Stimulated activated CD4-positive, alpha-beta T cell treated with anti-CD3 and anti-CD28 coated beads, Interleukin-1b, Interleukin-23, amount 100 ng/mL, for 24 hours (primary cell): ENCODE data around the gene HLF.

Experiments
- DNase-seq, 4 experiments: peaks; one replicate each; pipeline ENCODE4 v3.0.0-alpha.2; 2020; ENCODE audit warnings: low read depth in 4 of 4, low spot score in 1 of 4

The HLF gene

DNA sequence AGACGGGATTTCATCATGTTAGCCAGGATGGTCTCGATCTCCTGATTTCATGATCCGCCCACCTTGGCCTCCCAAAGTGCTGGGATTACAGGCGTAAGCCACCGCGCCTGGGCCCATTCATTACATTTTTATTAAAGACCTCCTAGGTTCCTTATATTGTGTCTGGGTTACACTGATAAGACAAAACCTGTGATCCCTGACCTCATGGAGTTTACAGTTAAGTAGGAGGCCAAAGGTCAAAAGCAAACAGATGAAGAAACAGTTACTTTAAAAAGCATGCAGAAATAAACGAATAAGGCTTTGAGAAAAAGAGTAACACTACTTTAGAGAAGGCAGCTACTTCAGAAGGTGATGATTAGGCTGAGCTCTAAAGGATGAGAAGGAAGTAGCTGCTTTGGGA, 14.9 kb upstream of the HLF start:
- no peak for DNase-seq

GRCh38 chr17:55254375-55254774, 10.4 kb upstream of the HLF start:
- no peak for DNase-seq

DNA sequence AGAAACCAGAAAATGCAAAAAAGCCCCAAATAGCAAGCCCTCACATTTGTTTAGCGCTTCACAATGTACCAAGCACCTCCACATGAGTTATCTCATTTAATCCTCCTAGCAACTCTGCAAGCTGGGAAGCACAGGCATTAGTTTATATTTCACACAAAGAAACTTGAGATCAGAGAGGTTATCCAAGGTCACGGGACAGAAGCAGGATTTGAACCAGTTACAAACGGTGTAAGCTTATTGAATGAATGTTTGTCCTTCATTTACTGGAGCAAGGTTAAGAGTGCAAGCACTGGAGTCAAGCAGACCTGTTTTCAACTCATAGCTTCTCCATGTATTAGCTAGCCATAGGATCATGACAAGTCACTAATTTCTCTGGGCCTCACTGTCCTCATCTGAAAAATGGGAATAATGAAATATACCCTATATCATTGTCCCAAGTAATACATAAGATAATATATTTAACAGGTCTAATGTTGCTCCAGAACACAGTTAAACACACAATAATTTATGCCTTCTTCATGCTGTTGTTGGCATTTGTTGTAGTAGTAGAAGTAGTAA, 6.1 kb upstream of the HLF start:
- no peak for DNase-seq

GRCh38 chr17:55259684-55260111, 5.1 kb upstream of the HLF start:
- no peak for DNase-seq

- DNase-seq = no peak
These were observed 3.4 kb upstream of the HLF start for GRCh38 chr17:55261311-55261710.

GRCh38 chr17:55263569-55264277, 1.0 kb upstream of the HLF start:
- no peak for DNase-seq

DNA sequence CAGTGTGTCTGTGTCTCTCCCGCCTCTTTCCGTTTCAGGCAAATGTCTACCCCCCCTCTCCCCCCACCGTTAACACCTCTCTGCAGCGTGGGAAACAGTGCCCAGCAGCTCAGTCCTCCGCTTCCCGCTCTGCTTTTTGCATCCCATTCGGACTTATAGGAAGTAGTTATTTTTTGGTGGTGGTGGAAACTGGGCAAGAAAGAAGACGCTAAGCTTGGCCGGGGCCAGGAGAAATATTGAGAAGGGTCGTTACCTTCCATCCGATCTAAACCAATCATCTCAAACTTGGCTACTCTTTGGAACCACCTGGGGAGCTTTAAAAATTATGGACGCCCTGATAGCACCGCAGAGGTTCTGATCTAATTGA, 499 bp upstream of the HLF start:
- DNase-seq = no peak

DNA sequence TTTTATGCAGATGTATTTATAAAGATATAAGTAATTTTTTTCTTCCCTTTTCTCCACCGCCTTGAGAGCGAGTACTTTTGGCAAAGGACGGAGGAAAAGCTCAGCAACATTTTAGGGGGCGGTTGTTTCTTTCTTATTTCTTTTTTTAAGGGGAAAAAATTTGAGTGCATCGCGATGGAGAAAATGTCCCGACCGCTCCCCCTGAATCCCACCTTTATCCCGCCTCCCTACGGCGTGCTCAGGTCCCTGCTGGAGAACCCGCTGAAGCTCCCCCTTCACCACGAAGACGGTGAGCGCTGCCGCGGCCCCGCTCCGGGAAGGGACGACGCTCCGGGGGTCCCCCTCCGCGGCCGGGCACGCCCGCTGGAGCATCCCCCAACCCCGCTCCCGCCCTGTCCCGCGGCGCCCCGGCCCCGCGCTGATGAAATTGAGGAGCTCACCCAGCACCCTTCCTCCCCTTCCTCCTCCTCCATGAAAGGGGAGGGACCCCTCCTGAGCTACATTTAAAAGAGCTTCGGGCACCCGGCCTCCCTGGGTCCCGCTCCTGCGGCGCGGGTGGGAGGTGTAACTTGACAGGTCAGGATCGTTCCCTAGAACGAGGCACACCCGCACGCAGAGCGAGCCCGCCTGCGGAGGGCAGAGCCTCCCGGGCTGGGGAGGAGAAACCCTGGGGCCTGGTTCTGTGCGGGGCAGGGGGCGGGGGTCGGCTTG, 706 bp downstream of the HLF start:
- no peak for DNase-seq

GRCh38 chr17:55266051-55266957, 1.5 kb downstream of the HLF start:
- no peak for DNase-seq

DNA sequence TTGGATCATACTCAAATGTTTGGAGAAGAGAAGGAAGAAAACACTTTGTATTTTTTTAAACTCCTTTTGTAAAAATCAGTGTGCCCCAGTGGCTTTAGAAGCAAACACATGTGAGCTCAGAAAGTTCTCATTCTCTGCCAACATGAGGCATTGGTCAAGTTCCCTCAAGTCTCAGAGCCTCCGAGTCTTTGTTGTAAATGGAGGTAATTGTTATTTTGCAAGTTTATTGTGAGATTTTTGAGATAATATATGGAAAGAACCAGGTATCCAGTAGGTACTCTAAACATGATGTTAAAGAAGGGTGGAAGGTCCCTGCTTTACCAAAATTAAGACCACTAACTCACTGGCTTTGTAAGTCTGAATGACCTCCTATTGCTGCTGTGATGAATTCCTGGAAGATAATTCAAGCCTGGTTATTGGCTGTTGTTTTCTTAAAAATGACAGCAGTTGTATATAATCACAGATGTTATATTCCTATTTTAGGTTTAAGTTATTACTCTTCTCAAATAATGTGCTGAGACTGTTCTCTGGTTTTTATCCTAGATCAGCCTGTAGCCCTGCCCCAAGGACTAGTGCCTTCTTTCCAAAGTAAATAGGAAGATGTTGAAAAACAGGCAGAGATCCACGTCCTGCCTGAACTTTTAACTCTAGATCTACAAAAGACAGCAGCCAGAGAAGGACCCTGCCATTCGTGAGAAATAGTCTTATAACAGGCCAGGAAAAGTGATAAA, 2.4 kb downstream of the HLF start:
- DNase-seq = no peak

DNA sequence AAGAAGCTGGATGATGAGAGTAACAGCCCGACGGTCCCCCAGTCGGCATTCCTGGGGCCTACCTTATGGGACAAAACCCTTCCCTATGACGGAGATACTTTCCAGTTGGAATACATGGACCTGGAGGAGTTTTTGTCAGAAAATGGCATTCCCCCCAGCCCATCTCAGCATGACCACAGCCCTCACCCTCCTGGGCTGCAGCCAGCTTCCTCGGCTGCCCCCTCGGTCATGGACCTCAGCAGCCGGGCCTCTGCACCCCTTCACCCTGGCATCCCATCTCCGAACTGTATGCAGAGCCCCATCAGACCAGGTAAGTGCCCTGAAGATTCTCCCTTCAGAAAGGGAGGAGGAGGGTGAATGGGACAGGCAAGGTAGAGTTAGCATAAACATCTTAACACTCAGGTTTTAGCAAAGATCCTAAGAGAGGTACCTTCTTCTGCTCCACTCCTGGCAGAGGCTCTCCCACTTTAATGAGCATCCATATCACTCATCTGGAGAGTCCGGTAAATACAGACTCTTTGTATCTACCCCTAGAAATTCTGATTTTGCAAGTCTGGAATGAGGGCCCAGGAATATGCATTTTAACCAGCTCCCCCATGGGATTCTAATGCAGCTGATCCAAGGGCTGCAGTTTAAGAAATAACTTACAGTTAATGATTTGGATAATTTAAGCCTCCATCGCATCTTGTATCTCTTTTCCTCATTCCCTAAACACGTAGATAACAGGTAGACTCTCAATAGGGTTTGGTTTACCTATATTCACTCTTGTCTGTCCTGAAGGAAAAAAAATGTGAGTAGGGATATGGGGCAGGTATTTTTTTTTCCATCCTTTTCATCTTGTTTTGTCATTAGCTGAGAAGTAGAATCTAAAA, 3.3 kb downstream of the HLF start:
- DNase-seq = no peak

DNA sequence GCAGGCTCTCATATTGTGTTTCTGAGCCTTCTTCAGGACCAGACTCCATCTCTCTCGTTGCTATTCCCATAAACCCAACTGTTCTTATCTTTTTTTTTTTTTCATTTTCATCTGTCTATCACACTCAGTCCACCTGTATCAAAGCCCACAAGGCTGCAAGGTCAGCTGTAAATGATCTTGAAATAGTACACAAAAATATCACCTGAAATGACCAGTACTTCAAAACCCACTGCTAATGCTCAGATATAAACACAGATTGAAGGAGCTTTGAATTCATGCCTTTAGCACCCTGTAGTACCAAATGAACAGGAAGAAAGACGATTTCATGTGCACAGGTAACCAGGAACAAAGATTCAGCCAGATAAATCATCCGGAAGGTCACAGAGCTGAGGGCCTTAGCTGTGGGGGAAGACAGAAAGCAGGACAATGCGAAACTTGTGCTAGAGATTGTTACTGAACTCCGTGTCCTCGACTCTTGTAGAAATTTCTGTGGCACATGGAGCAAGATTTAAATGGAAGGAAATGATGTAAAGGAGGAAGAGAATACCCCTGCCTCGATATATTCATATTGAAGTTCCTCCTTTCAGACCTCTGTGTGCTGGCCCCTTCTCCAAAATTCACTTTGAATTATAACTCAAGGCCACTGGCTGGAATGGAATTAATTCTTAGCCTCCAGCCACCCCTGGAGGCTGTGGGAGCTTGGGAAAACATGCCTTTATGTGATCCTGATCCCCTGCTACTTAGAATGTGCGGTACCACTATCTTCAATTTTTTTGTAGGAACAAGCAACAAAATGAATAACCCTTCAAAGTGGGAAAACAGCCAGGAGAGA, 4.1 kb downstream of the HLF start:
- DNase-seq = no peak

- no peak for DNase-seq
These were observed 5.1 kb downstream of the HLF start for GRCh38 chr17:55269894-55270293.

- no peak for DNase-seq
These were observed 6.4 kb downstream of the HLF start for GRCh38 chr17:55271223-55271571.

- no peak for DNase-seq
These were observed 7.4 kb downstream of the HLF start for GRCh38 chr17:55271958-55272710.

DNA sequence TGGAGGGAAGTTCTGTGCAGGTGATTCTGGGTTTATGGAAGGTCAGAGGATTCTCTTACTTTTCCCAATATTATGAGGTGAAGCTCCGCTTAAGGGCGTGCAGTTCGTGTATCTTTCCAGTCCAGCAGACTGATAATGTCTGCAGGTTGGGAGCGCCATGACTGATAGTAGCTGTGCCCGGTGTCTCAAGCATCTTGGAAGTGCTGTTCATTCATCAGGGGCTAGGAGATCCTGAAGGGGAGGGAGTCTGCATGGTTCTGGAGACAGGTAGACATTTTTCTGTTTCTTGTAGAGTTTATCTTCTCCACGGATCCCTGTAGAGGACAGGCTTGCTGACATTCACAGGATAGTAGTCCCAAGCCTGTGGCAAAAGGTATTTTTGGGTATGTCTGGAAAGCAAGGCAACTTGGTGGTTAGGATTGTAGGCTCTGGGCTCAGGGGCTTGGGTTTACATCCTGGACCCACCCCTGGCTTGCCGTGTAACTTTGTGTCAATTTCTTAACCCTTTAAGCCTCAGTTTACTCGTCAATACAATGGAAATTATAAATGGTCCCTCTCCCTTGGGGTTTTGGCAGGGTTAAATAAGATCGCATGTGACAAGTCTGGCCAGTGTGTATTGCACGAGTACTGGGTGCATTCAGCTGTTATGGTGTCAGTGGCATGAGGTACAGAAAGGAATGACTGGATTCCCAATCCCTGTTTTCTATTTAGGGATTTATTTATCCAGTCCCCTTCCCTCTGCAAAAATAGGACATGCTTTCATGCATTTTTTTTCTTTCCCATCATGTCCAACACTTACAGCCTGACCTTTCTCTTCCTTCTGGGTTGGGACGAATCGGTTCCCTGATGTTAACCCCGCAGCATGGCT, 8.2 kb downstream of the HLF start:
- no peak for DNase-seq

DNA sequence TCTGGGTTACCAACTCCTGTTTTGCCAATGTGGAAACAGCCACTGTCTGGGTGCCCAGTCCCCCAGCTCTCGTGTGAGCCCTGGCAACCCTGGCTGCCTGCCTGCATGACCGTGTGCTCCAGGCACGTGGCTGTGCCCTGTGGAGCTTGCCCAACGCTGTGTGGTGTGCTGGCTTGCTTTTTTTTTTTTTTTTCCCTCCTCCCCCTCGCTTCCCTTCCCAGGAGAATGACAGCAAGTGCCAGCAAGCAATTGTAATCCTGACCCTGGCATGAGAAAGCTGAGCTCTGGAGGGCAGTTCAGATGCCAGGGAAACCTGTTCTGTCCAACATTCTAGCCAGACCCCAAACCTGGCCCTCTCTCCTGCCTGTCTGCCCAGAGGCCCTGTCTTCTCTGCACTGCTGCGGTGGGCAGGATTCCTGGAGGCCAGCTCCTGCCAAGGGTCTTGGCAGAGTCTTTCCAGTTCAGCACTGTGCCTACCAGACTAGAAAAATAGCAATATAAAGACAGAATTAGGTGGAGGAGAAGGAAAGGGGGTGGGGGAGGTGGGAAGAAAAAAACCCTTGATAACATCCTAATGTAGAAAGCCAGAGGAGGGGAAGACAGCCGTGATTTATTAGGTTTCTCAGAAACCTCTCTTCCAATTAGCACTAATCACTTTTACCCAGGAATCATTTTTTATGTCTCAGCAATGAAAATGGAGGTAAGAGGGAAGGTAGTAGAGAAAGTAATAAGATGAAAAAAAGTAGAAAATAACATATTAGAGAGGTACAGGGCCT, 9.0 kb downstream of the HLF start:
- no peak for DNase-seq
